Right lobe of liver (tissue), 6 donors: ENCODE measurements around the gene HBS1L. TPM values are rescaled to one million over a fixed set of nuclear protein-coding genes. Genes with fewer than 3 reads are reported as not detected.

Experiments used
- ATAC-seq, 4 donors: fragments of 200-7000 bp; cut with Tn5 transposase; one replicate each; pipeline ENCODE4 v1.9.1; 2020; ENCODE audit warnings: mild to moderate bottlenecking in 4 of 4, moderate library complexity in 4 of 4
- DNase-seq, 3 donors: peaks; one replicate each; pipeline ENCODE4 v3.0.0-alpha.2; 2020
- H3K27ac ChIP-seq, 3 donors: fragments of 200-600 bp; one replicate each; pipeline ENCODE4 v1.8.0; 2022
- H3K27me3 ChIP-seq, 2 donors: fragments of 200-600 bp; one replicate each; pipeline ENCODE4 v1.8.0; 2022
- H3K36me3 ChIP-seq, 4 donors: fragments of 200-600 bp; sonication (generic) in 1 of 4; one replicate each; pipeline versions ENCODE4 v1.5.1 to v1.8.0; 2017 to 2022; ENCODE audit warnings: control low read depth in 1 of 4
- H3K4me1 ChIP-seq, 4 donors: fragments of 200-600 bp; sonication (generic) in 1 of 4; one replicate each; pipeline versions ENCODE4 v1.5.1 to v1.8.0; 2017 to 2022; ENCODE audit warnings: control low read depth in 1 of 4
- H3K4me3 ChIP-seq, 3 donors: fragments of 200-600 bp; one replicate each; pipeline ENCODE4 v1.8.0; 2022
- H3K9me3 ChIP-seq, 4 donors: fragments of 200-600 bp; sonication (generic) in 1 of 4; one replicate each; pipeline versions ENCODE4 v1.5.1 to v1.8.0; 2017 to 2022; ENCODE audit warnings: control low read depth in 1 of 4
- POLR2A ChIP-seq: fragments of 450-650 bp; IDR thresholded peaks from one replicate; pipeline ENCODE4 v1.6.1; 2017; ENCODE audit warnings: antibody characterized with exemption, mild to moderate bottlenecking
- WGBS: methylation state at CpG from one replicate; pipeline ENCODE4 v1.1.6; 2018; ENCODE audit warnings: low coverage, low lambda C conversion rate; ENCODE audit not compliant: insufficient coverage; ENCODE audit errors: missing lambda C conversion rate; 5-methylcytosine and 5-hydroxymethylcytosine counted together
- intact Hi-C, 2 donors: fragments of 100-400 bp; cut with DNase I; formaldehyde crosslinking; loops; one replicate each; pipeline versions ENCODE4 v1.11.2 to v1.14.1; 2022
- total RNA-seq, 6 experiments: library from RNA; depleted of rRNA in 2 of 6; stranded (reverse); fragments of >200 nt in 2 of 6; fragmentation: NEBNext Ultra II Directional in 3 of 6; extraction: Animal tissue kit (Norgen Biotek cat#: 25700) in 3 of 6; gene quantifications; one replicate each; pipeline versions ENCODE4 v1.1.0 to v1.2.4, GENCODE V29; 2016 to 2023
- TF ChIP-seq, protein P1 (sequence below), 4 donors: fragments of 200-600 bp in 3 of 4; fragments of 450-650 bp in 1 of 4; IDR thresholded peaks; one replicate each; pipeline versions ENCODE4 v1.5.1 to v1.8.0; 2016 to 2022; ENCODE audit warnings: antibody characterized with exemption in 4 of 4, mild to moderate bottlenecking in 2 of 4
- donor health status: DM: no; HTN: yes; CAD: no.
- donor health status: DM: no; HTN: no; CAD: no.
- donor health status: DM: no; HTN: no; CAD: no.
- donor health status: DM: no; HTN: yes; CAD: no.
- donor health status: DM: no; HTN: yes; CAD: no.

Gene HBS1L
- total RNA-seq, 6 experiments from 2014 or later = 31.8 to 47.2 (median 37.1) TPM

DNA sequence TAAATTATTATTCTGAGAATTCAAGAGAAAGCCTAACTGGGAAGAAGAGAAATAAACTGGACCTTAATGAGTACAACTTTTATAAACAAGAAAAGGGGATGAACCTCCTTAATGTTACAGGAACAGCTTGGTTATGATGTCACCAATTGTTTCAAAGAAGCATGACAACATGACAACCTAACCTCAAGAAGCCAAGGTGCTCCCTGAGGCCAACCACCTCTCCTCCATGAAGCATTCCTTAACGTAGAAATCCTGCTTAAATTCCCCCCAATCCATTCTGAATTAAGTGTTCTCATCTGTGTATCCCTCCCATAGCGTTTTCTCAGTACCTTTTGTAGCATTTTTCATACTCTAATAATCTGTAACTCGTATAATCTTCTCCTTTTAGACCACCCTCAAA, 1.7 kb downstream of the HBS1L start:
- TF ChIP-seq POLR2A = no peak
- TF ChIP-seq, protein P1, sequence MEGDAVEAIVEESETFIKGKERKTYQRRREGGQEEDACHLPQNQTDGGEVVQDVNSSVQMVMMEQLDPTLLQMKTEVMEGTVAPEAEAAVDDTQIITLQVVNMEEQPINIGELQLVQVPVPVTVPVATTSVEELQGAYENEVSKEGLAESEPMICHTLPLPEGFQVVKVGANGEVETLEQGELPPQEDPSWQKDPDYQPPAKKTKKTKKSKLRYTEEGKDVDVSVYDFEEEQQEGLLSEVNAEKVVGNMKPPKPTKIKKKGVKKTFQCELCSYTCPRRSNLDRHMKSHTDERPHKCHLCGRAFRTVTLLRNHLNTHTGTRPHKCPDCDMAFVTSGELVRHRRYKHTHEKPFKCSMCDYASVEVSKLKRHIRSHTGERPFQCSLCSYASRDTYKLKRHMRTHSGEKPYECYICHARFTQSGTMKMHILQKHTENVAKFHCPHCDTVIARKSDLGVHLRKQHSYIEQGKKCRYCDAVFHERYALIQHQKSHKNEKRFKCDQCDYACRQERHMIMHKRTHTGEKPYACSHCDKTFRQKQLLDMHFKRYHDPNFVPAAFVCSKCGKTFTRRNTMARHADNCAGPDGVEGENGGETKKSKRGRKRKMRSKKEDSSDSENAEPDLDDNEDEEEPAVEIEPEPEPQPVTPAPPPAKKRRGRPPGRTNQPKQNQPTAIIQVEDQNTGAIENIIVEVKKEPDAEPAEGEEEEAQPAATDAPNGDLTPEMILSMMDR (IDR thresholded peaks at IDR 0.05) = no peak
- Histone ChIP-seq H3K27me3 (no peaks in the 10 kb centered on the region), H3K4me3 (no peak overlapping the region), H3K36me3 (peaks cover 0 to 2% (median 0%) of the 10 kb centered on the region in 4 donors), H3K9me3 (no peaks in the 10 kb centered on the region), H3K4me1 (peaks cover 0 to 17% (median 4%) of the 10 kb centered on the region in 4 donors), H3K27ac (no peak overlapping the region)
- 60% methylated on average over 3 of the region's 3 CpGs for WGBS
- intact Hi-C loops = no loop called here
- ATAC-seq (no peak), DNase-seq (no peak)

DNA sequence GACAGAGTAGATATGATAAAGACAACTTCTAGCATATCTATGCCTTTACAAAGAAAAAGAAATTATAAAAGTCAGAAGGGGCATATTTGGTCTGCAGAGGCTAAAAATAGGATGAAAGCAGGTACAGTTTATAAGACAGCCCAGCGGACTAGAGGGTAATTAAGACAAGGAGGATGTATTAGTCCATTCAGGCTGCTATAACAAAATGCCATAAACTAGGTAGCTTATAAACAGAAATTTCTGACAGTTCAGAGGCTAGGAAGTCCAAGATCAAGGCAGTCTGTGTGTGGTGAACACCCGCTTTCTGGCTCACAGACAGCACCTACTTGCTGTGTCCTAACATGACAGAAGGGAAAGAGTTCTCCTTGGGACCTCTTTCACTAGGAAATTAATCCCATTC, 5.7 kb downstream of the HBS1L start:
- H3K9me3 ChIP-seq = no peaks in the 10 kb centered on the region
- DNase-seq (no peak), ATAC-seq (no peak)
- no peak overlapping the region for H3K4me3 ChIP-seq
- TF ChIP-seq POLR2A = no peak
- TF ChIP-seq, protein P1 (IDR thresholded peaks at IDR 0.05) = no peak
- no peaks in the 10 kb centered on the region for H3K27me3 ChIP-seq
- H3K27ac ChIP-seq = no peak overlapping the region
- intact Hi-C loops = no loop called here
- WGBS = 100% methylated on average over 1 of the region's 2 CpGs
- H3K36me3 ChIP-seq = peaks cover 0 to 10% (median 0%) of the 10 kb centered on the region in 4 donors
- H3K4me1 ChIP-seq = peaks cover 0 to 17% (median 4%) of the 10 kb centered on the region in 4 donors

DNA sequence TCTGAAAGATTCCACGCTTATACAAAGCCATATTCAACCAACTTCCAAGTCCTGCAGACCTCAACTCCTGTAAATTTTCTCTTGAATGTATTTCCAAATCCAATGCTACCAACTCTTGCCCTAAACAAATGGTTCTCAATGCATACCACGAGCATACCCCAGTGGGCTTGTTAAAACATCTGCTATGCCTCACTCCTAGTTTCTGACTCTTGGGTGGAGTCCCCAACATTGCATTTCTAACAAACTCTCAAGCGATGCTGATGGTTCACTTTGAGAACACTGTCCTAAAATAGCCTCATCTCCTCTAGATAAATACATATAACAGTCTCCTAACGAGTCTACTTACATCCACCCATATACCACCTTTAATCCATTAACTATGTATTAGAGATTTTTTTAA, 7.3 kb downstream of the HBS1L start:
- no peaks in the 10 kb centered on the region for H3K9me3 ChIP-seq
- no peak overlapping the region for H3K27ac ChIP-seq
- H3K4me3 ChIP-seq = no peak overlapping the region
- H3K27me3 ChIP-seq = no peaks in the 10 kb centered on the region
- 89% methylated on average over 4 of the region's 4 CpGs for WGBS
- TF ChIP-seq, protein P1 (IDR thresholded peaks at IDR 0.05) = no peak
- no peak for TF ChIP-seq POLR2A
- DNase-seq (no peak), ATAC-seq (no peak)
- peaks cover 0 to 5% (median 0%) of the 10 kb centered on the region in 4 donors for H3K4me1 ChIP-seq
- intact Hi-C loops = no loop called here
- peaks cover 0 to 10% (median 0%) of the 10 kb centered on the region in 4 donors for H3K36me3 ChIP-seq

DNA sequence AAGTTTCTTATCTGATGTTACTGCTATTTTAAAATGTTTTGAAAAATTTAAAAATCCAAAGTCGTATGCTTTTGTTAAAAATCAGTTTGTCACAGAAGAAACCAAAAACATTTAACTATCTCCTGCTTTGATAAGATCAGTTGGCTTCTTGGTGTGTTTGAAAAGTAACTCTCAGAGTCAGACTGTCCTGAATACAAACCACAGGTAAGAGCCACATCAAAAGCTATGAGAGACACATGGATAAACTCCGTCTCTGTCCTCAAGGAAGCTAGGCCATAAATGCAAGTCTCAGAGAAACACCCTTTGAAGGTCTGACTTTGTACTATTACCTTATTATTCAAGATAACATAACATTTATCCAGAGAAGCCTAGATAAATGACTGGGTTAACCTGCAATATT, 7.7 kb downstream of the HBS1L start:
- H3K36me3 ChIP-seq = peaks cover 0 to 10% (median 0%) of the 10 kb centered on the region in 4 donors
- H3K4me3 ChIP-seq = no peak overlapping the region
- no peaks in the 10 kb centered on the region for H3K9me3 ChIP-seq
- ATAC-seq (no peak), DNase-seq (no peak)
- WGBS = 86% methylated on average over 2 of the region's 2 CpGs
- H3K27ac ChIP-seq = no peak overlapping the region
- no peaks in the 10 kb centered on the region for H3K27me3 ChIP-seq
- TF ChIP-seq POLR2A = no peak
- TF ChIP-seq, protein P1 (IDR thresholded peaks at IDR 0.05) = no peak
- intact Hi-C loops = no loop called here
- H3K4me1 ChIP-seq = peaks cover 0 to under 1% (median 0%) of the 10 kb centered on the region in 4 donors

DNA sequence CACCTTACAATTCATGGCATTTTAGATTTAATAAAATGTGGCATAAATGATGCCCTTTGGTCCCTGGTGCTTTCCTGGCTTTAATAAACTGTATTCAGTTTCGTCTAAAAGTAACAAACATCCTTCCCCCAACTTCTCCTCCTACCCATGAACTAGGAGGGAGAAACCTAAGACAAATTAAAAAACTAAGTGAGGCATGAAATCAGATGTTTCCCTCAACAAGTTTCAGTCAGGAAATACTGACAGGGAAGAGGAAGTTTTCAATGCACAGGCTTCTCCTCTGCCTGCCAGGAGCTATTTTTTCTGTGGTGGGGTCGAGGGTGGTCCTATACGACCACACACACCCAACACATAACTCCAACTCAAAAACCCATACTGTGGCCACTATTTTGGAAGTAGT, 10.0 kb downstream of the HBS1L start:
- TF ChIP-seq, protein P1 (IDR thresholded peaks at IDR 0.05) = no peak
- ATAC-seq = peak in 1 of 4 donors; percentile 16
- H3K27me3 ChIP-seq = no peaks in the 10 kb centered on the region
- no peaks in the 10 kb centered on the region for H3K9me3 ChIP-seq
- DNase-seq = no peak
- 61% methylated on average over 3 of the region's 3 CpGs for WGBS
- peaks cover 0 to 10% (median 0%) of the 10 kb centered on the region in 4 donors for H3K36me3 ChIP-seq
- intact Hi-C loops = no loop called here
- no peaks in the 10 kb centered on the region for H3K4me1 ChIP-seq
- no peak overlapping the region for H3K4me3 ChIP-seq
- H3K27ac ChIP-seq = no peak overlapping the region
